Activated CD8-positive, alpha-beta T cell treated with anti-CD3 and anti-CD28 coated beads for 36 hours (primary cell): Measurements from ENCODE around the gene AANAT. TPM values are rescaled to one million over a fixed set of nuclear protein-coding genes. Genes with fewer than 3 reads are reported as not detected.

Experiments used
- ATAC-seq: fragments of 200-7000 bp; cut with Tn5 transposase; one replicate; pipeline ENCODE4 v1.10.0; 2021; ENCODE audit warnings: mild to moderate bottlenecking, moderate library complexity
- CTCF ChIA-PET: fragments of 350-600 bp; sonication (Branson Sonifier 250); formaldehyde crosslinking; loops from one replicate; lab custom pipeline; 2021; ENCODE audit warnings: antibody characterized with exemption; lab: Charles Lee
- POLR2A ChIA-PET: fragments of 350-600 bp; sonication (Branson Sonifier 250); formaldehyde crosslinking; loops from one replicate; lab custom pipeline; 2021; ENCODE audit warnings: antibody characterized with exemption; lab: Charles Lee
- DNase-seq: peaks from one replicate; pipeline ENCODE4 v3.0.0-alpha.2; 2020
- H3K27ac Mint-ChIP-seq: one replicate; pipeline ENCODE4 v1.8.0; 2021; ENCODE audit warnings: mild to moderate bottlenecking, mixed read lengths
- H3K27me3 Mint-ChIP-seq: one replicate; pipeline ENCODE4 v1.8.0; 2021; ENCODE audit warnings: mixed read lengths
- H3K36me3 Mint-ChIP-seq: one replicate; pipeline ENCODE4 v1.8.0; 2021; ENCODE audit warnings: low read depth, mixed read lengths
- H3K4me1 Mint-ChIP-seq: one replicate; pipeline ENCODE4 v1.8.0; 2021; ENCODE audit warnings: low read depth, mixed read lengths
- H3K4me3 Mint-ChIP-seq: one replicate; pipeline ENCODE4 v1.8.0; 2021; ENCODE audit warnings: mild to moderate bottlenecking, moderate library complexity, mixed read lengths
- H3K9me3 Mint-ChIP-seq: one replicate; pipeline ENCODE4 v1.8.0; 2021; ENCODE audit warnings: mixed read lengths
- intact Hi-C: fragments of 100-400 bp; cut with micrococcal nuclease; formaldehyde crosslinking; loops from one replicate; pipeline ENCODE4 v1.10.0; 2022
- total RNA-seq, 2 experiments: library from RNA; stranded (reverse); gene quantifications; one replicate each; pipeline ENCODE4 v1.2.3, GENCODE V29; 2021
- TF ChIP-seq, protein P1 (sequence below): fragments of 200-600 bp; IDR thresholded peaks from one replicate; pipeline ENCODE4 v1.8.0; 2022; ENCODE audit warnings: antibody characterized with exemption, mild to moderate bottlenecking

AANAT gene
- total RNA-seq, 2 experiments from 2014 or later, result 0.34 TPM; not detected in 1

DNA sequence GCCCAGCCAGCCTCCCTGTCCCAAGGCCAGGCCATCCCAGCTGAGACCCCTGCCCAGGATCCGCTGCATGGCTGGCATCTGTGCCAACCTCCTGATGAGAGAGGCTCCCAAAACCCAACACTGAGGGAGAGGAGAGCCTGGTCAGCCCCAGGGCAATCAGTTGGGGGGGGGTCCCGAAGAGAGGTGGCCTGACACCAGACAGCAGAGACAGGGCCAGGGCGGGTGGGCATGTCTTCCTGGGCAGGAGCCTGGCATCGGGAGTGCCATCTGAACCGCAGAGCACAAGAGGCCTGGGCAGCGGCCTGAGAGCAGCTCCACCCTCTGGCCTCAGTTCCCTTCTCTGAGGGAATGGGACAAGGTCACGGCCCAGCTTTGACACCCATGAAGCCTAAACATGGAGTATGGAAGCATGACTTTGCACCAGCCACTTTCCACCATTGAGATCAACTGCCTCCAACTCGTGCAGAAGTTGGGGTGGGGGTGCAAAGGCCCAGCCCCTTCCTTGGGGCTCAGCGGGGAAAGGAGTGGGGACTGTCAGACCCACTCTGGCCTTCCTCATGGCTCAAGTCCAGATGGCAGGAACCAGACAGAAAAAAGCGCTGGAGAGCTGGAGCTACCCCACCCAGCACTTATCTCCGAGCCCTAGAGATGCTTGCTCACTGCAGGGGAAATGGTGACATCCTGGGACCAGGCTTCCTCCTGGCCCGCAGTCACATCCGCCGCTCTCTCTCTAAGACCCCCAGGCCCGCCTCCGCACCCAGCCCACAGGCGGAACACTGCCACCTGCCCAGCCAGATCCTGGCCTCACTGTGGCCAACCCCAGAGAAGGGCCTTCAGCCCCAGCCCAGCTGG lies 24.1 kb downstream of the AANAT start:
- CTCF ChIA-PET, result interaction anchor here (1.1 to 3.8 kb wide), 5 partner anchors 8 to 106 kb away, joined by 3 to 22 read pairs (median 4); partner anchors contain the start of gene AANAT
- H3K9me3 Mint-ChIP-seq, result no peaks in the 10 kb centered on the region
- intact Hi-C loops, result no loop called here
- POLR2A ChIA-PET, result interaction anchor here (0.7 to 2.0 kb wide), 4 partner anchors 9 to 29 kb away, joined by 3 to 5 read pairs (median 4); no protein-coding TSS in a partner anchor
- DNase-seq, result peak; percentile 54
- H3K27me3 Mint-ChIP-seq, result no peaks in the 10 kb centered on the region
- peaks cover 3% of the 10 kb centered on the region for H3K36me3 Mint-ChIP-seq
- TF ChIP-seq, protein P1, sequence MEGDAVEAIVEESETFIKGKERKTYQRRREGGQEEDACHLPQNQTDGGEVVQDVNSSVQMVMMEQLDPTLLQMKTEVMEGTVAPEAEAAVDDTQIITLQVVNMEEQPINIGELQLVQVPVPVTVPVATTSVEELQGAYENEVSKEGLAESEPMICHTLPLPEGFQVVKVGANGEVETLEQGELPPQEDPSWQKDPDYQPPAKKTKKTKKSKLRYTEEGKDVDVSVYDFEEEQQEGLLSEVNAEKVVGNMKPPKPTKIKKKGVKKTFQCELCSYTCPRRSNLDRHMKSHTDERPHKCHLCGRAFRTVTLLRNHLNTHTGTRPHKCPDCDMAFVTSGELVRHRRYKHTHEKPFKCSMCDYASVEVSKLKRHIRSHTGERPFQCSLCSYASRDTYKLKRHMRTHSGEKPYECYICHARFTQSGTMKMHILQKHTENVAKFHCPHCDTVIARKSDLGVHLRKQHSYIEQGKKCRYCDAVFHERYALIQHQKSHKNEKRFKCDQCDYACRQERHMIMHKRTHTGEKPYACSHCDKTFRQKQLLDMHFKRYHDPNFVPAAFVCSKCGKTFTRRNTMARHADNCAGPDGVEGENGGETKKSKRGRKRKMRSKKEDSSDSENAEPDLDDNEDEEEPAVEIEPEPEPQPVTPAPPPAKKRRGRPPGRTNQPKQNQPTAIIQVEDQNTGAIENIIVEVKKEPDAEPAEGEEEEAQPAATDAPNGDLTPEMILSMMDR, result no peak
- peak overlapping the region; percentile 34 for H3K4me3 Mint-ChIP-seq
- H3K4me1 Mint-ChIP-seq, result peaks cover 48% of the 10 kb centered on the region
- peak; percentile 21 for ATAC-seq
- H3K27ac Mint-ChIP-seq, result peak overlapping the region; percentile 90

DNA sequence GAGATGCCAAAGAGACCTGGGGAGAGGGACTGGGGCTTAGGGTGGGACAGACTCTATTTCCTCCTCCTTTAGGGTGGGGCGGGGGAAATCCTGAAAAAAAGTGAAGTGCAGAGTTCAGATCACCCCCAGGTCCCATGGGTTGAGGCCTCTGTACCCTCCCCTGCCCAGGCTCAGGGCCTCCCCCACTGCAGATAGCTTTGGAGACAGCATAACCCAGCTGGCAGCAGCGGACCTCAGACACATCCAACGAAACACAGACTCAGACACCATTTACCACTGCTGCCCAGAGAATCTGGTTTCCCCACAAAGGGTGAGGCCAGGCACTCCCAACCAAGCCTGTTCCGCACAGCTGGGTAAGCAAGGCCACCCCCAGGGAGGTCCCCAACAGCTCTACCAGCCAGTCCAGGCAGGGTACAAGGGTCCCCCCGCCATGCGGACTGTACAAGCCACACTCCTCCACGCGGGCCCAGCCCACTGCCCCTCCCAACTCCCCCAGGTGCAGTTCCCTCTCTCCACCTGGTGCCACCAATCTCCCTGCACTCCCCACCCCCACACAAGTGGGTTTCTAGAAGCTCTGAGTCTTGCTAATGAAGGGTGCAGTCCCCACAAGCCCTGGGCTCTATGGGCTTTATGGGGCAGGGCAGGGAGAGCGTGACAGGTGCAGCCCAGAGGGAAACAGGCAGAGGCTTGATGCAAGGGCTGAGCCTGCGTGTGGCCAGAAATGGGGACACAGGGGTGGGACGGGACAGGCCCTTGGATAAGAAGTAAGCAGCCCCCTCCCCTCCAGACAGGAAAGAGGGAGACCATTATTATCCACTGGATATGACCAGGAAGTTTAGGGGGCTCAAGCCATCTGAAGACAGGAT lies 25.0 kb downstream of the AANAT start:
- Mint-ChIP-seq H3K9me3 (no peaks in the 10 kb centered on the region), H3K36me3 (peaks cover 3% of the 10 kb centered on the region), H3K27ac (peak overlapping the region; percentile 90), H3K4me1 (peaks cover 53% of the 10 kb centered on the region), H3K4me3 (peak overlapping the region; percentile 58), H3K27me3 (no peaks in the 10 kb centered on the region)
- ChIA-PET CTCF (interaction anchor here (0.8 to 3.8 kb wide), 10 partner anchors 8 to 107 kb away, joined by 3 to 22 read pairs (median 4); partner anchors contain the start of gene AANAT), POLR2A (interaction anchor here (0.6 to 3.0 kb wide), 7 partner anchors 8 to 40 kb away, joined by 3 to 7 read pairs (median 3); partner anchors contain the start of gene UBE2O)
- TF ChIP-seq, protein P1, result no peak
- intact Hi-C loops, result no loop called here
- DNase-seq, result peak; percentile 78
- ATAC-seq, result peak; percentile 71

DNA sequence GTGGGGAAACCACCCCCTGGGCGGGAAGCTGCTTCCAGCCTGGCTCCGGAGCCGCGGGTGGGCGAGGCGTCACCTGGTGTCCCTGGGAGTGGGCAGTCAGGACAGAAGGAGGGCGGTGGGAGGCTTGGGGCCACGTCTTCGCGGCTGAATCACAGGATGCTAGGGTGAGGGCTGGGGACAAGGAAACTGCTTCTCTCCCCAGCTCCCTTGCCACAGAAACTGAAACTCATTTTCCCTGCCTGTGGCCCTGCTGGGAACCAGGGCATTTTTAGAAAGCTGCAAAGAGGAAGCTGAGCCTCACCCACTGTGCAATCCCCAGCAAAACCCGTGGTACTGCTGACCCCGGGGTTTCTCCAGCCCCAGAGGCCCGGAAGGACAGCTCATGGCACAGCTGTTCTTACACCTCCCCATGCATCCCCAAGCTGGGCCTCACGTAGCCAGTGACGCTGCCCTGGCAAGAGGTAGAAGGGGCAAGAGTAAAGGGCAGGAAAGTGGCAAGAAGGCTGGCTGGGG lies 25.6 kb downstream of the AANAT start:
- Mint-ChIP-seq H3K4me1 (peaks cover 55% of the 10 kb centered on the region), H3K9me3 (no peaks in the 10 kb centered on the region), H3K27me3 (no peaks in the 10 kb centered on the region), H3K36me3 (no peaks in the 10 kb centered on the region), H3K27ac (peak overlapping the region; percentile 90), H3K4me3 (peak overlapping the region; percentile 58)
- intact Hi-C loops, result no loop called here
- CTCF ChIA-PET, result interaction anchor here (0.8 to 3.8 kb wide), 9 partner anchors 9 to 108 kb away, joined by 3 to 22 read pairs (median 4); partner anchors contain the start of gene AANAT
- peak; percentile 64 for ATAC-seq
- TF ChIP-seq, protein P1, result no peak
- POLR2A ChIA-PET, result interaction anchor here (1.0 to 3.0 kb wide), 6 partner anchors 10 to 41 kb away, joined by 3 to 7 read pairs (median 3); partner anchors contain the start of gene UBE2O
- DNase-seq, result peak; percentile 80

DNA sequence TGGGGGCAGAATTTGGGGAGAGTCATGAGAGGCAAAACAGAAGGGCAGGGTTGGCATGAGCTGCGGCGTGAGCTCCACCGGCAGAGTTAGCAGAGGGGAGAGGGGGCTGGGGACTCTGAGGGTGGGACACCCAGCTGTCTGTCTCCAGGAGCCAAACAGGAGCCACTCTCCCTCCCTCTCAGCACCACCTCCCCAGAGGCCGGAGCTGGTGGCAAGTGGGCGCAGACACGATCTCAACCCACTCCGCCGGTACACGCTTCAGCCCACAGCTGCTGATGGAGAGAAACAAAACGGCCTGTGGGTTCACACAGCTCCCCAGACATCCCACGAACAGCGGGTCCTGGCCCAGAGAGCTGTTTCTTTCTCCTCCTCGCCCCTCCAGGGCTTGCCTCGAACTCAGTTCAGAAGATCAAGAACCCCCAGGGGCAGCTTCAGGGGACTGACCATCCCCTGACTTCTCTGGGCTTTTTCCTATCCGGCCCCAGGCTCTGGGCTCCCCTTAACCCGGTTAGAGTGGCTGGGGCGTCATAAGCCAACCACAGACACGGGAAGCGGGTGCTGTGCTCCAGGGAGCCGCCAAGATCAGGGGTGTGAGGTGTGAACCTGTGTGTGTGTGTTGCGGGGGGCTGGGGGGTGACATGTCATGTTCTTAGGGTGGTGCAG lies 26.2 kb downstream of the AANAT start:
- Mint-ChIP-seq H3K27me3 (no peaks in the 10 kb centered on the region), H3K27ac (peak overlapping the region; percentile 90)
- peak; percentile 54 for DNase-seq

More for the DNA sequence above, 26.2 kb downstream of the AANAT start:
- peak; percentile 4 for ATAC-seq
- Mint-ChIP-seq H3K4me1 (peaks cover 58% of the 10 kb centered on the region), H3K4me3 (peak overlapping the region; percentile 58), H3K9me3 (no peaks in the 10 kb centered on the region), H3K36me3 (no peaks in the 10 kb centered on the region)
- ChIA-PET CTCF (interaction anchor here (0.8 to 3.8 kb wide), 8 partner anchors 9 to 96 kb away, joined by 3 to 22 read pairs (median 4); partner anchors contain the start of gene AANAT), POLR2A (interaction anchor here (1.4 to 3.0 kb wide), 4 partner anchors 9 to 42 kb away, joined by 3 to 7 read pairs (median 3); partner anchors contain the start of gene UBE2O)
- intact Hi-C loops, result no loop called here
- TF ChIP-seq, protein P1, result no peak
